IPS-NIHi7 (cell line): ENCODE data around the gene AGRP.
"Not testable (repeated sequence)": the region's sequence is repeated elsewhere in the genome, so short reads cannot be mapped to it uniquely, and the experiment has no call there.

Experiments used
- DNase-seq: peaks from one replicate; pipeline ENCODE4 v3.0.0; 2012; ENCODE audit warnings: mixed read lengths; ENCODE audit errors: extremely low spot score

AGRP gene

GRCh38 chr16:67504031-67505021 is 21.0 kb upstream of the AGRP start:
- DNase-seq, result no peak

DNA sequence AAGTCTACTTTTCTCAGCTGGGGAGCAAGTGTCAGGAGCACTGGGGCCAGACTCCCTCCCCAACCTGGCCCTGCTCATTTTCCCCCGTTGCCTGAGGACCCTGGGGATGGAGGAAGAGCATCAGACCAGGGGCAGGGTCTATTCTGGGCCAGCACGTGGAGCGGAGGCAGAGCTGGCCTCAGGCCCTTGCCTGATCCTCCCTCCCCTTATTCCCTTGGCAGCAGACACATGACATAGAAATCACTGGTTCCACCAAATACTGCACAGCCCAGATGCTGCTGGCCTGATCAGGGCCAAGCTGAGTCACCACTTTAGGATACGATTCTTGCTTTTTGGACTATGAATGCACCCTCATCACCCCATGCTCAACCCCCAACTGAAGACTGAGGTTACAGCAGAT is 15.8 kb upstream of the AGRP start:
- no peak for DNase-seq

- no peak for DNase-seq
Measured at GRCh38 chr16:67490335-67491096, 7.2 kb upstream of the AGRP start.

GRCh38 chr16:67489401-67490083 is 6.2 kb upstream of the AGRP start:
- no peak for DNase-seq

GRCh38 chr16:67487561-67487960 is 4.2 kb upstream of the AGRP start:
- DNase-seq, result not testable (repeated sequence)

- no peak for DNase-seq
Measured at GRCh38 chr16:67486805-67487204, 3.5 kb upstream of the AGRP start.

- no peak for DNase-seq
Measured at GRCh38 chr16:67483731-67484525, 581 bp upstream of the AGRP start.

DNA sequence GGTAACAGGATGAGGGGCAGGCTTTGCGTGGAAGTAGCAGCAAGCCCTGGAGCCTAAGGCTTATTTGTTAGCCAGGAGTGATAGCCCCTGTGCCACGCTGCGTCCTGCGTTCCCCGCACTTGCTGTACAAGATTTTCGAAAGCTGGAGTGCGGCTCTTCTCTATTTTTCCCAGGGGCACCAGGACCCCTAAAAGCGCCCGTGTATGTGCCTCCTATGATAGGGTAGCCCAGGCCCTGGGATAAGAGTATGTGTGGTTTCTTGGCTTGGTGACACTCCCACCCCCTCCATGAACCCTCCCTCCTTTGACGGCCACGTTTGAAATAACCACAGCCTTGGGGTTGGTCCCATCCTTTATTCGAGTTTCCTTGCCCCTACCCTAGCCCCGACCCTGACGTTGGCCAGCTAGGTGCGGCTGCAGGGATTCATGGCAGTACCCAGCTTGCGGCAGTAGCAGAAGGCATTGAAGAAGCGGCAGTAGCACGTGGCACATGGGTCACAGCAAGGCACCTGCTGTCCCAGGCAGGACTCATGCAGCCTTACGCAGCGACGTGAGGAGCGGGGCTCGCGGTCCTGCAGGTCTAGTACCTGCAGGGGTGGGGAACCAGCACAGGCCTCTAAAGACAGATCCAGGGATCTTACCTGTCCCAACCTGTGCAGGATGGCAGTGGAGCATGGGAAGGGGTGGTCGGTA is 968 bp downstream of the AGRP start:
- DNase-seq, result no peak

DNA sequence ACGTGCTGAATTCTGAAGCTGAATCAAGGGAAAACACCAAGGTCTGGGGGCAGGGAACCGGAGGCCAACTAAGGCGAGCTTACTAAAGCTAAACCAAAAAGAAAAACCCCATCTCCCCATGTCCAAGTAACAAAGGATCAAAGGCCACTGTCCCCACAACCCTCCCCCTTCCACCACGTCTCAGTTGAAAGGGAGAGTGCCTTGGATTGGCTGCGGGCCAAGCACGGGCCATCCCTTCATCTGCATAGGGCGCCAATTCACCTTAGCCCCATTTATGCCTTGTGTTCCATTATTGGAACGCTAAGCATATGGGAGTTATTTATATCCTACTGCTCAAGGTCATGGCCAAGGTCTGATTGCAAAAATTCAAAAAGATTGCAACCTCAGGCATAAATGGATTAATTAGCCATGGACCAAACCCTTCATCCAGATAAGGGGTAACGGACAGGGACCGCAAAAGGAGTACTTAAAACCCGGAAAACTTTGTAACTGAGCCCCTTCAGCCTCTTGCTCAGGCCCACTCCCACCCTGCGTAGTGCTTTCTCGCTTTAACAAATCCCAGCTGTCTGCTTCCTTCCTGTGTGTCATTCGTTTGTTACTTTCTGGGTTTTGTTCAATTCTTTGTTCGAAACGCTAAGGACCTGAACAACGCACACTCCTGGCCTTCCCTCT is 1.6 kb downstream of the AGRP start:
- DNase-seq, result no peak

- DNase-seq, result peak; percentile 100
Measured at GRCh38 chr16:67480833-67481560, 2.4 kb downstream of the AGRP start, which contains the start of gene ATP6V0D1. Gene ATP6V0D1, minus strand, starts transcription at chr16:67481157. Its CDS starts 71 bp downstream, at chr16:67481086.

DNA sequence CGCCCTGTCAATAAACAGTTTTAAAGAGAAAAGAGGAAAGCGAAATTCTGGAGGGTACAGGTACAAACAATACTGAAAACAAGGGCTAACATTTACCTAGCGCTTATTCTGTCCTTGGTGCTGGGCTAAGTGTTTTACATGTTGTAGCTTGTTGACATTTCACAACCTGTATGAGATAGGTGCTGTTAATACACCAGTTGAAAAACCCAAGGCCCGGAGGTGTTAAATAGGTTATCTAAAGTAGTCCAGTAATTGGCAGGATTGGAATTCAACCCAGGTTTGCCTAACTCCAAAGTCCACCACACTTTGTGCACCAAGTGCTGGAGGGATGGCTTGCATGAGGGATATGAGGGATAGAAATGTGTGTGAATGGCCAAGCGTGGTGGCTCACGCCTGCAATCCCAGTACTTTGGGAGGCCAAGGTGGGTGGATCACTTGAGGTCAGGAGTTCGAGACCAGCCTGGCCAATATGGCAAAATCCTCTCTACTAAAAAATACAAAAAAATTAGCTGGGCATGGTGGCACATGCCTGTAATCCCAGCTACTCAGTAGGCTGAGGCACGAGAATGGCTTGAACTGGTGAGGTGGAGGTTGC is 5.3 kb downstream of the AGRP start:
- DNase-seq, result no peak

DNA sequence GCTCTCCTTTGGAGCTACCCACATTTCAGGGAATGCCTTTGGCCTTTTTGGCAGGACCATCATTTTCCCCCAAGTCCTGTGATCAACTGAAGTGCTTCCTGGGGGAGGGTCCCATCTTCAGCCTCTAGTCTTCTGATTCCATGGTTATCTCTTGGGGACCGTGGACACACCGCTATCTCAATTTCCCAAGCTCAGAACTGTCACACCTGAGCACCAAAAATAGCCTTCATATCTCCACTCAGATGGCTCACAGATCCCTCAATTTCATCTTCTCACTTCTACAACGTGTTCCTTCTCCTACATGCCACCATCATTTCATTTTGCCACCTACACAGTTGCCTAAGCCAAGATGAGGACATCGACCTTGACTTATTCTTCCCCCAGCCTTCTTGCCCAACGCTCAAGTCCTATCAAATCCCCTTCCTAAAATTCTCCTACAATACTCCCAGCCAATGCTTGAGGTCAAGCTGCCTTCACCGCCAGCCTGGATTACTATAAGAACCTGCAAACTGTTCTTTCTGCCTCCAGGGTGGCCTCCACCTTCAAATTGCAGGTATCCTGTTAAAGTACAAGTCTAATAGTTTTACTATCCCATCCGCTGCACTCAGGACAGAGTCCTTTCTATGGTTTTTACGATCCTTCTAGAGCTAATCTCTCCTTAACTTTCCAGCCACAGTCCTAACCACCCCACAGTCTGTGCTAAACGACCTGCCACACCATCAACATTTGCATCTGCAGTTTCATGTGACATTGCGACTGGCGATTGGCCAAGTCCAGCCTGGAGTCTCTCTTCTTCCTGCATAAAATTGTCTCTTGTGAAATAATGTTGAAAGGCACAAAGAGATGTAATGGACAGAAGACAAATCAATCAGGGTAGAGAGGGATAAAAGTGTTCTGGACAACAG is 8.5 kb downstream of the AGRP start:
- no peak for DNase-seq

DNA sequence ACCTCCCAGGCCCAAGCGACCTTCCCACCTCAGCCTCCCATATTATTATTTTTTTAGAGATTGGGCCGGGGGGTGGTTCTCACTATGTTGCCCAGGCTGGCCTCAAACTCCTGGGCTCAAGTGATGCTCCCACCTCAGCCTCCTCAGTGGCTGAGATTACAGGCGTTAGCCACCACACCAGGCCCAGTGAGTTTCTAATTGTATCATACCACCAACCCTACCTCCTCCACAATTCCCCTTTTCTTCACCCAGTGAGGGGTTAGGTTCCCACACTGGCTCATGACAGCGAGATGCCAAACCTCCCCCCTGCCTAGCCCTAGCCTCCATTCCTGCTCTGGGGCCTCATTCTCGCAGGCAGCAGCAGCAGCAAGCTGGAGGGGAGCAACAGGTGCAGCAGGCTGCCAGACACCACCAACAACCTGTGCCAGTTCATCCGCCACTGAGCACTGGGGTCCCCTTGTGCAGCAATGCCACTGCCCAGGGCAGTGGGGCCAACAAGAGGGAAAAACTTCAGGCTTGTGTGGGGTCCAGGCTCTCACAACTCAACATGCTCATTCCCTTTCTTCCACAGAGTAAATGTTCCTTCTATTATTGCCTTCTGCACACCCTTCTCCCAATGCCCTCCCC is 11.5 kb downstream of the AGRP start:
- DNase-seq, result no peak

DNA sequence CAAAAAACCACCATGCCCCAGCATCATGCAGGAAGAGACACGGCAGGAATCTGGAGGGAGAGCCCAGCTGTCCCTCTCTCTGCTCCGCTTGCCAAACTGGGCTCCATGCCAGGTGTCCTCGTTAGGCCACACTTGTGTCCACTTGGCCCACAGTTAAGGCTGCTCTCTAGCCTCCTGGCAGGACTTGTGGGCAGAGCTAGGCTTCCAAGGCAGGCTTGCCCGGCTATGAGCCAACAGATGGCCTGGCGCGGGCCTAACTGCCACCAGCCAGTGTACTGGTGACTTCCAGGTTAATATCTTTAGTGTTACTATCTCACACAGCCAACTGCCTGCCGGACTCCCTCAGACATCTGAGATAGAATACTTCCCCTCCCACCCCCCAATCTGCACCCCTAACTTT is 13.0 kb downstream of the AGRP start:
- DNase-seq, result no peak

DNA sequence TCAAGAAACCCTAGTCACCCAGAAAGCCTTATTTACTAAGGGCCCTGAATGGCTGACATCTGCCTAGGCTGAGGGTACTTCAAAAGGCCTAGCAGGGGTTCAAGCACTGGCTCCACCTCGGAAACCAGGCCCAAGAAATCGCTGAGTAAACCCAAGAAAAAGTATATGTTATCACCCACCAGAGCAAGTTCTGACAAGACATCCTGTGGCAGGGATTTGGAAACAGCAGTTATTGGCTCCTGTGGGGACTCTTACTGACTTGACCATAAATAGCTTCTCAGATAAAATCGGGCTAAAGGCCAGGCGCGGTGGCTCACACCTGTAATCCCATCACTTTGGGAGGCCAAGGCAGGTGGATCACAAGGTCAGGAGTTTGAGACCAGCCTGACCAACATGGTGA is 14.6 kb downstream of the AGRP start:
- no peak for DNase-seq

DNA sequence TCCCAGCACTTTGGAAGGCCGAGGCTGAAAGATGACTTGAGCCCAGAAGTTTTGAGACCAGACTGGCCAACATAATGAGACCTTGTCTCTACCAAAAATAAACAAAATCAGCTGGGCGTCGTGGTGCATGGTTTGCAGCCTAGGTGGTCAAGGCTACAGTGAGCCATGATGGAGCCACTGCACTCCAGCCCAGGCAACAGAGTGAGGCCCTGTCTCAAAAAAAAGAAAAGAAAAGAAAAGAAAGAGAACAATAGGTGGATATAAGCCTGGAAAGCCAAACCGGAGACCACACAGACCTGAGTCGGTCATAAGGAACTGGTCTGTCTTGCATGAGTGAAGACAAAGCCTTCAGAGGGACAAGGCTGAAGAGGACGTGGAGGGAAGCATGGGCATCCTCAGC is 16.8 kb downstream of the AGRP start:
- no peak for DNase-seq

DNA sequence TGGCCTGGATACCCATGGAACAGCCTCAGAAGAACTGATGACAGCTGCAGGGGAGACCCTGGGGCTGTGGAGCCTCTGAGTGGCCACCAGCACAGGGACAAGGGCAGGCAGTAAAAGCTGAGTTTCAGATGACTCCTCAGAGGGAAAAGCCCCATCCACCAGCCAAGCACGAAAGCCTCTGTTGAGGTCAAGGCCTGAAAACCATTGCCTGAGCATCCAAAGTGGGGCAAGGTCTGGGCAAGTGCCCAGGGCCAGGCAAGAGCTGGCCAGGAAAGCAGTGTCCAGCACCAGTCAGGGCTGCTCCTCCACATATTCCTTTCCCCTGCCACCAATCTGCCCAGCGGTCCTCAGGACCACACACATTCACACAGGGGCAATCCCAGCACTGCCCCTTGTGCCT is 18.8 kb downstream of the AGRP start:
- DNase-seq, result no peak

GRCh38 chr16:67463691-67464090 is 19.7 kb downstream of the AGRP start:
- DNase-seq, result no peak
